Measurements from ENCODE around the gene SLC46A2.

The SLC46A2 gene, protein sequence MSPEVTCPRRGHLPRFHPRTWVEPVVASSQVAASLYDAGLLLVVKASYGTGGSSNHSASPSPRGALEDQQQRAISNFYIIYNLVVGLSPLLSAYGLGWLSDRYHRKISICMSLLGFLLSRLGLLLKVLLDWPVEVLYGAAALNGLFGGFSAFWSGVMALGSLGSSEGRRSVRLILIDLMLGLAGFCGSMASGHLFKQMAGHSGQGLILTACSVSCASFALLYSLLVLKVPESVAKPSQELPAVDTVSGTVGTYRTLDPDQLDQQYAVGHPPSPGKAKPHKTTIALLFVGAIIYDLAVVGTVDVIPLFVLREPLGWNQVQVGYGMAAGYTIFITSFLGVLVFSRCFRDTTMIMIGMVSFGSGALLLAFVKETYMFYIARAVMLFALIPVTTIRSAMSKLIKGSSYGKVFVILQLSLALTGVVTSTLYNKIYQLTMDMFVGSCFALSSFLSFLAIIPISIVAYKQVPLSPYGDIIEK

DNA sequence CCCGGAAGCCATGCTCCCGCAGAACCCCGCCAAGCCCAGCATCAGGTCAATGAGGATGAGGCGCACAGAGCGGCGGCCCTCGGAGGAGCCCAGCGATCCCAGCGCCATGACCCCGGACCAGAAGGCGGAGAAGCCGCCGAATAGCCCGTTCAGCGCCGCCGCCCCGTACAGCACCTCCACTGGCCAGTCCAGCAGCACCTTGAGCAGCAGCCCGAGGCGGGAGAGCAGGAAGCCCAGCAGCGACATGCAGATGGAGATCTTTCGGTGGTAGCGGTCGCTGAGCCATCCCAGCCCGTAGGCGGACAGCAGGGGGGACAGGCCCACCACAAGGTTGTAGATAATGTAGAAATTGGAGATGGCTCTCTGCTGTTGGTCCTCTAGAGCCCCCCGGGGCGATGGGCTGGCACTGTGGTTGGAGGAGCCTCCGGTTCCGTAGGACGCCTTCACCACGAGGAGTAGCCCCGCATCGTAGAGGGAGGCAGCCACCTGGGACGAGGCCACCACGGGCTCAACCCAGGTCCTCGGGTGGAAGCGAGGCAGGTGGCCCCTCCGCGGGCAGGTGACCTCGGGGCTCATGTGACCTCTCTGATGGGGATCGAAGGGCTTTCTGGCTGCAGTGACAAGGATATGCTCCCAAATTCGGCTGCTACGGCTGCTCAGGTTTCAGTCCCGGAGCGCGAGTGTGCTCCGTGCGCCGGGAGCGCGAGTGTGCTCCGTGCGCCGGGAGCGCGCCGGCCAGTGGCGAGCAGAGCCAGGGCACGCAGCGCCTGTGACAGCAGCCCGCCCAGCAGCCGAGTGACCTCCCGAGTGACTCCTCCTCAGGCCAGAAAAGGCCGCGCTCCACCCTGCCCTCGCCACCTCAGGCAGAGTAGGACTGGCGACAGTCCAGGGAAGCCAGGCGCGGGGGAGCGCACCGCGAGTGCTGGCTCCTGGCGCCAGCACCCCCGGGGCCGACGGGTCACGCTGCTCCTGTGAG, at the start of gene SLC46A2:
TSS of gene SLC46A2 (minus strand) at position 771 of the 976 bp plus-strand sequence. CDS start at position 576, 195 bp downstream.
- Mint-ChIP-seq H3K27me3 (peaks cover 19% of the 10 kb centered on the region), H3K9me3 (no peaks in the 10 kb centered on the region), H3K4me3 (peak within 1 kb of the TSS; percentile 32), H3K4me1 (peaks cover 1% of the 10 kb centered on the region), H3K36me3 (no peaks in the 10 kb centered on the region), H3K27ac (no peak within 1 kb of the TSS)
- DNase-seq (ENCODE audit: low spot score in 2 of 2) (no peak), ATAC-seq (ENCODE audit: low read depth) (no peak)

DNA sequence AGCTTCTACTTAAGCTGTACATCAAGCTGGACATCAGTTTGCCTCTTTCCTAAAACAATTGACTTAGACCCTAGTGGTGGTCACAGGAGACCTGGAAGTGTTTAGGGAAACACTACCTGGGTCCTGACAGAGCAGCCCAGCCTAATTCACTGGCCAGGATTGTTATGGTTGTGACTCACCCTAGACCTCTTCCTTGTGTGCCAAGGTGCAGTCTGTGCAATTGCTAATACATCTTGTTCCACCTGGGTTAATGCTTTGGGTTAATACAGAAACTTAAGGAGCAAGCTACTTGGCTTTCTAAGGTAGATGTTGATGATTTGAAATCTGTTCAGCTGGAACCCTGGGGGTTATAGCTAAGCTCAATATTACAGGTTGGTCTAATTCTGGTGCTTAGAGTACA, 48.7 kb upstream of the SLC46A2 start:
- ATAC-seq (ENCODE audit: low read depth): no peak

DNA sequence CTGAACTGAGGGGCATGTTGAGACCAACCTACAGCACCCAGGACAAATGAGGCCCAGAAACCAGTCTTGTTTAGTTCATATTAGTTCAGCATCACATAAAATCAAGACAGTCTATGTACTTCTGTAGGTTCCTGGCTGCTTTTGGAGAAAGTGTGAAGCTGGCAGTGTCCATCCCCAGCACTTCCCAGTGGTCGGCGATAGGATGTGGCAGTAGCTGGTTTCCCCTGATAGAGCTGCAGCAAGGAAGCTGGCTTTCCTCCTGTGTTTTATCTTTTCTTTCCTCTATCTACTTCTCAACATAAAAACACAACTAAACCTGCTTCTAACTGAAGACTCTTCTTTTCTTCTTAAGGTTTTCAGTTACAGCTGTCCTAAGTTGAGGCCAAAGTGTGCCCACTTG, 43.0 kb upstream of the SLC46A2 start:
- ATAC-seq (ENCODE audit: low read depth) (no peak), DNase-seq (ENCODE audit: low spot score in 2 of 2) (no peak)
- no peaks in the 10 kb centered on the region for H3K36me3 Mint-ChIP-seq
- no peaks in the 10 kb centered on the region for H3K9me3 Mint-ChIP-seq
- H3K27ac Mint-ChIP-seq: no peak overlapping the region
- no peaks in the 10 kb centered on the region for H3K4me1 Mint-ChIP-seq
- H3K4me3 Mint-ChIP-seq: no peak overlapping the region
- peaks cover 14% of the 10 kb centered on the region for H3K27me3 Mint-ChIP-seq

More for the DNA sequence above, 48.7 kb upstream of the SLC46A2 start:
- no peak overlapping the region for H3K27ac Mint-ChIP-seq
- H3K4me1 Mint-ChIP-seq: no peaks in the 10 kb centered on the region
- no peak overlapping the region for H3K4me3 Mint-ChIP-seq
- no peak for DNase-seq (ENCODE audit: low spot score in 2 of 2)
- H3K36me3 Mint-ChIP-seq: no peaks in the 10 kb centered on the region
- no peaks in the 10 kb centered on the region for H3K9me3 Mint-ChIP-seq
- peaks cover 11% of the 10 kb centered on the region for H3K27me3 Mint-ChIP-seq

DNA sequence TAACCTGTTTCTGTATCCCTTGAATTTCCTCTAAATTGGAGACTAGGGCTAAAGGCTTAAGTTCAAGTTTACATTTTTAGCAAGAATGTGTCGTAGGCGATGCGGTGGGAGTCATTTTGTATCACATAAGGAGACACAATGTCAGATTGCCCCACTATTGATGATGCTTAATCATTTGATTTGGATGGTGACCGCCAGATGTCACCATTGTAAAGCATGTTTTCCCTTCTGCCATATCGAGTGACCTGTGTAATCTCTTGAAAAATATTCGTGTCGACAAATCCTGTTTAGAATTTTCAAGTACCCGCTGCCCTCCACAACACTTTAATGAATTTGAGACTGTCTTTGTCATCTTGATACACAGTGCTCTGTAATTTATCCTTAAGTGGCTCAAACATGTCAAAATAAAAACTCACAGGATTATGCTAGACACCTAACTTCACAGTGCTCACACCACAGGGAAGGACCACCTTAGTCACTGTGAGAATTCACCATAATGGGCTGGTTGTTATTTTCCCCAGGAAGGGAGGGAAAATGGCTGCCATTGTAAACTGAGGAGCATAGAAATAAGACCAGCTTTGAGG, 34.5 kb upstream of the SLC46A2 start:
- H3K36me3 Mint-ChIP-seq: no peaks in the 10 kb centered on the region
- H3K4me1 Mint-ChIP-seq: peaks cover 2% of the 10 kb centered on the region
- no peak for ATAC-seq (ENCODE audit: low read depth)
- no peaks in the 10 kb centered on the region for H3K9me3 Mint-ChIP-seq
- peaks cover 6% of the 10 kb centered on the region for H3K27me3 Mint-ChIP-seq
- H3K4me3 Mint-ChIP-seq: no peak overlapping the region
- H3K27ac Mint-ChIP-seq: no peak overlapping the region
- no peak for DNase-seq (ENCODE audit: low spot score in 2 of 2)

DNA sequence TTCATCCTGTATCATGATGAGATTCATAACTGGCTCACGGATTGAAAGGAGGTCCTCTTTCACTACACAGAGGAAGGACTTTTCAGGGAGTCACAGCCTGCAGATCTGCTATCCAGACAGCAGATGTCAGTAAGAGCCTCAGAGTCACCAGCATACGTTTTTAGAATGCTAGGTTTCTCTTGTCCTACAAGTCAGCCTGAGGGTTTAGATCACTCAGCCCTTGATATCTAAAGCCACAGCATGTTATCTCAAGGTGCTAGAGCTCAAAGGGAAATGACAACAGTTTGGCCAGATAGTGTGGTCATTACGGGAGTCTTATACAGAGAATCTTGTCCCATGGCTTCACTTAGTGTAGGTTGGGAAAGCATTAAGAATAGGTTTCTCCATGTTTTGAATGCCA, 30.9 kb upstream of the SLC46A2 start:
- Mint-ChIP-seq H3K4me3 (no peak overlapping the region), H3K9me3 (no peaks in the 10 kb centered on the region), H3K27me3 (peaks cover 3% of the 10 kb centered on the region), H3K36me3 (no peaks in the 10 kb centered on the region), H3K4me1 (peaks cover 2% of the 10 kb centered on the region), H3K27ac (no peak overlapping the region)
- no peak for ATAC-seq (ENCODE audit: low read depth)
- DNase-seq (ENCODE audit: low spot score in 2 of 2): no peak

DNA sequence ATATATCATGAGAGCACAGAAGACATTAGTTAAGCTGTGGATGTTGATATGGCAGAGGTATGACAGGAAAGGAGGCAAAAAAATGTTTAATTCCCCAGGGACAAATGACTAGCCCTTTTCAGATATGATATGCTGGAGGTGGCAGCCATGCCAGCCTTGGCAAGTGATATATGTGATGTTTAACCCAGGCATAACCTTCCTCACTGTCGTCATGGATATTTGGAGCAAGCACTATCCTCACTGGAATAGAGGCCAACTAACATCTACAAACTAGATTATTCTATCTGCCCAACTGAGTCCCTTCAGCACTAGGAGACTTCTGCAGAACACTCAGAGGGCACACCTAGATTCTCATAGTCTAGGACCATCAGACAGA, 27.3 kb upstream of the SLC46A2 start:
- Mint-ChIP-seq H3K36me3 (no peaks in the 10 kb centered on the region), H3K4me3 (no peak overlapping the region), H3K27ac (no peak overlapping the region), H3K9me3 (no peaks in the 10 kb centered on the region), H3K4me1 (no peaks in the 10 kb centered on the region), H3K27me3 (no peaks in the 10 kb centered on the region)
- DNase-seq (ENCODE audit: low spot score in 2 of 2) (no peak), ATAC-seq (ENCODE audit: low read depth) (no peak)

DNA sequence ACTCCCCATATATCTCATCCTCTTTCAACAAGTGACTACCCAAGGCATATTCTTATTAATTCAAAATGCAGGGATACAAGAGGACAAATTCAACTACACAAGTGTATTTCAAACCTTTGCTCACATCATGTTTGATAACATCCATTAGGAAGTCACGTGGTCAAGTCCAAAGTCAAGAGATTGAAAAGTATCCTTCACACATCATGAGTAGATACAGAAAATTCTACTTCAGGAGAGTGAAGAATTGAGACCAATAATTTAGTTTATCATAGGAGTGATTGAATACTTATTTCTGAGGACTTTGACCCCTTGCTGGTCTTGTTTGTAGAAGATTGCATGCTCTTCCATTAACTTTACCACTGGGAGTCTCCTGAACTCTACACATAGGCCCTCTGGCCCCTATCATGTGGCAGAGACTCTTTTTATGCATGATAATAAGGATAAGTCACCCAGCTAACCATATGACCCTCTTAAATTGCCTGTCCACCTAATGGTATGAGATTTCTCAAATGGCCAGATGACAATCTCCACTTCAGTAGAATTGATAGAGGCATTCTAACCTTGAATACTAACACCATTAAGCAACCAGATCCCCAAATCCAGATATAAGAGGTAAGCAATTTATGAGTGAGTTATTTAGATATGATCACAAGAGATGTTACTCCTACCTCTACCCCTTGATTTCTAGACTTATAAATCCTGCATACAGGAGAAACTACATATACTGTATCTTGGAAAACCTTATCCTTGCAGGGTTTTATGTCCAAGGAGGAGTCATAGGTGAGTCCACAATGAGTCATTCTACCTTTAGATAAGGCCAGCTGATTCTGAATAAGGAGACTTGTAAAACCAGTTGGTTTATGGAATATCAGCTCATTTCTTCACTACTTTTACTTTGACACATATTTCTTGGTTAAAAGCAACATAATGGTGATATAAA, 26.6 kb upstream of the SLC46A2 start:
- Mint-ChIP-seq H3K36me3 (no peaks in the 10 kb centered on the region), H3K4me1 (no peaks in the 10 kb centered on the region), H3K27me3 (no peaks in the 10 kb centered on the region), H3K9me3 (no peaks in the 10 kb centered on the region), H3K4me3 (no peak overlapping the region), H3K27ac (no peak overlapping the region)
- no peak for DNase-seq (ENCODE audit: low spot score in 2 of 2)
- no peak for ATAC-seq (ENCODE audit: low read depth)

DNA sequence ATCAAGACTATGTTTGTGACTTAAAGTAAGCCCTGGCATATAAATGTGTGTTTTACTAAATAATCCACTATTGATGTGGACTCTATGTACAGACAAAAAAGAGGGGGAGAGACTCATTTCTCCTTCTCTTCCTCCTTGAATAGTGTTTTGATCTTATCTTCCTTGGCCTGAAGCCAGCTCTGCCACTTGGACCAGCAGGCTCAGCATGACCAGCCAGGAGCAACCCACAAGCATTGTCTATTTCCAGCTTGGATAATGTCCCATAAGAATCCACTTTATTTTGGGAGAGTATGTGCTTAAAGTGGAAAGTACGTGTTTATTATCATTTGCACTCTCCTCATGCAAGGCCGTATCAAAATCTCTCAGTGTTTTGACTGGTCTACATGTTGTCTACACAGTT, 23.8 kb upstream of the SLC46A2 start:
- no peak for DNase-seq (ENCODE audit: low spot score in 2 of 2)
- no peak overlapping the region for H3K27ac Mint-ChIP-seq
- H3K27me3 Mint-ChIP-seq: no peaks in the 10 kb centered on the region
- no peaks in the 10 kb centered on the region for H3K36me3 Mint-ChIP-seq
- H3K9me3 Mint-ChIP-seq: no peaks in the 10 kb centered on the region
- no peak overlapping the region for H3K4me3 Mint-ChIP-seq
- no peak for ATAC-seq (ENCODE audit: low read depth)
- no peaks in the 10 kb centered on the region for H3K4me1 Mint-ChIP-seq

DNA sequence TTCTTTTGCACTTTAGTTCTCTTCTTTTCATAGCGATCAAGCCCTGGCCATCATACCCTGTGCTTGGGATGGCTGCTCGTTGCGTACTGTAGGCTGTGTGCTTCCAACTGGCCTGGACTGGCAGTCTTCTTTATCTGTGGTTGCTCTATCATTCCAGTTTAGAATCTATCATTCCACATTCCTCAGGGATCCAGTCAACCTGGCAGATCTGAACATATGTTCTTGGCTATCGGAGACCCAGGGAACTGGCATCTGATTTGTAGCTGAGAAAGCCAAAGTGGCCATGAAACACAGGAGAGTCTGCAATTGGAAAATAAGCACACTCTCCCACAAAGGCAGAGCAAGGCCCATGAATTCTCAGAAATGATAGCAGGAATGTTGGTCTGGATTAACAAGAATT, 22.6 kb upstream of the SLC46A2 start:
- no peaks in the 10 kb centered on the region for H3K9me3 Mint-ChIP-seq
- DNase-seq (ENCODE audit: low spot score in 2 of 2) (no peak), ATAC-seq (ENCODE audit: low read depth) (no peak)
- peaks cover 2% of the 10 kb centered on the region for H3K27me3 Mint-ChIP-seq
- H3K36me3 Mint-ChIP-seq: no peaks in the 10 kb centered on the region
- H3K4me3 Mint-ChIP-seq: no peak overlapping the region
- H3K4me1 Mint-ChIP-seq: no peaks in the 10 kb centered on the region
- no peak overlapping the region for H3K27ac Mint-ChIP-seq

DNA sequence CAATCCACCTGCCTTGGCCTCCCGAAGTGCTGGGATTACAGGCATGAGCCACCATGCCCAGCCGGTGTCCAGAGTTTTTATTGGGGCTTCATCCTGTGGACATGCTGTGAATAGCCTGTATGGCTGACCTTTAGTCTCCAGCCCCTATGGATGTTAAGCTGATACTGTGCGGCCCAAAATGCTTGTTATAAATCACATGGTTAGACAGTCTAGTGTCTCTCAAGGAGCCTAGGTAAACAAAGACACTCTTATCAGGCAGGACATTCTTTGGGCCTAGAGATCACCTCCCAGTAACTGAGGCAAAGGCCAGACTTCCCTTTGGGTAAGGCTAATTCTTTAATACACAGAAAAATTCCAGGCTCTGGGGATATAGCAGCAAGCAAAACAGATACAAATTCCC, 22.0 kb upstream of the SLC46A2 start:
- ATAC-seq (ENCODE audit: low read depth) (no peak), DNase-seq (ENCODE audit: low spot score in 2 of 2) (no peak)
- H3K4me3 Mint-ChIP-seq: no peak overlapping the region
- H3K27me3 Mint-ChIP-seq: peaks cover 2% of the 10 kb centered on the region
- H3K36me3 Mint-ChIP-seq: no peaks in the 10 kb centered on the region
- H3K4me1 Mint-ChIP-seq: no peaks in the 10 kb centered on the region
- H3K27ac Mint-ChIP-seq: no peak overlapping the region
- H3K9me3 Mint-ChIP-seq: no peaks in the 10 kb centered on the region

DNA sequence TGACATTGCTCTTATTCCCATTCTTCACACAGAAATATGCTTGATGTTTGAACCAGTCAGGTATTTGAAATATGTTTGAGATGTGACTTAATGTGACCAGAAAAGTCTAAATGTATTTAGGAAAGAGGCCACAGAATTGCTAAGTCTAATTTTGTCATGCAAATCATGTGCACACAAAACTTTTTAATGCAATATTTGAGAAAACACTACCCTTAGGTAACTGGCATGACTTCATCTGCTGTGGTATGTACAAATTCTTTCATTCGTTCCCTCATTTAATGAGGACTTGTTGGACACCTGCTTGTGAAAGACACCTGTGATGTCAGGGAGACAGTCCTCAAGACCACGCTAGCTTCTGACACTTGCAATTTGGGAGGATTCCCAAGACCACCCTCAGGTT, 21.1 kb upstream of the SLC46A2 start:
- Mint-ChIP-seq H3K9me3 (no peaks in the 10 kb centered on the region), H3K36me3 (no peaks in the 10 kb centered on the region), H3K4me3 (no peak overlapping the region)

DNA sequence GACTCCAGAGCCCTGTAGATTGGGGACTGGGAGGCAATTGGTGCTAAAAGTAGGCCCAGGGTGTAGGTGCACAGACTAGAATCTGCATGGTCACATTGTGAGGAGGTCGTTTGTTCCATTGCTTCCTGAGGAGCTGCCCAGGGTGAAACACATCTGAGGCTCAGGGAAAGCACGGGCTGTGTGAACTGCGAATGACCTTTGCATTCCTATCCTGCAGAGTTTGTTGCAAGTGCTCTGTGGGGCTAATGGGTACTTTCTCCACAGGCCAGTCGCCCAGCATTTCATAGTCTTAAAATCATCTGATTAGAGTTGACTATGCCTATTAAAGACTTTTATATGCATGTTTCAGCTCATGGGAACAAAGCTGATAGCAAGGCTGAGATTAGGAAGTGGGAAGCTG, 14.4 kb upstream of the SLC46A2 start:
- Mint-ChIP-seq H3K9me3 (no peaks in the 10 kb centered on the region), H3K4me3 (no peak overlapping the region), H3K27ac (no peak overlapping the region), H3K27me3 (peaks cover 9% of the 10 kb centered on the region), H3K36me3 (no peaks in the 10 kb centered on the region), H3K4me1 (peaks cover 5% of the 10 kb centered on the region)
- no peak for DNase-seq (ENCODE audit: low spot score in 2 of 2)
- no peak for ATAC-seq (ENCODE audit: low read depth)

More for the DNA sequence above, 21.1 kb upstream of the SLC46A2 start:
- no peaks in the 10 kb centered on the region for H3K4me1 Mint-ChIP-seq
- H3K27me3 Mint-ChIP-seq: peaks cover 2% of the 10 kb centered on the region
- ATAC-seq (ENCODE audit: low read depth): no peak
- no peak overlapping the region for H3K27ac Mint-ChIP-seq
- DNase-seq (ENCODE audit: low spot score in 2 of 2): no peak

DNA sequence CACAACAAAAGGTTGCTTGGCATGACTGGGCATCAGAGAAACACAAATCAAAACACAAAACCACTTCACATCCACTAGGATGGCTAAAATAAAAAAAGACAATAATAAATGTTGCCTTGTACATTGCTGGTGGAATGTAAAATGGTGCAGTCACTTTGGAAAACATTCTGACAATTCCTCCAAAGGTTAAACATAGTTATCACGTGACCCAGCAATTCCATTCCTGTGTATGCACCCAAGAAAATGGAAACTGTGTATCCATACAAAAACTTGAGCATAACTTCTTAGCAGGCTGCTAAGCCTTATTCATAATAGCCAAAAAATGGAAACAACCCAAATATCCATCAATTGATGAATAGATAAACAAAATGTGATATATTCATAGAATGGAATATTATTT, 10.2 kb upstream of the SLC46A2 start:
- Mint-ChIP-seq H3K27ac (no peak overlapping the region), H3K4me3 (no peak overlapping the region), H3K36me3 (peaks cover under 1% of the 10 kb centered on the region), H3K9me3 (peaks cover 2% of the 10 kb centered on the region), H3K27me3 (peaks cover 14% of the 10 kb centered on the region), H3K4me1 (peaks cover 13% of the 10 kb centered on the region)
- DNase-seq (ENCODE audit: low spot score in 2 of 2) (no peak), ATAC-seq (ENCODE audit: low read depth) (no peak)
